Left ventricle myocardium inferior (tissue), 1 donor: Measurements from ENCODE around the gene CXXC5. TPM values are rescaled to one million over a fixed set of nuclear protein-coding genes. Genes with fewer than 3 reads are reported as not detected.
A peak's percentile ranks its signal among the peaks of the same experiment; 100 is the strongest.

ENCODE experiments used
- DNase-seq: peaks from one replicate; pipeline ENCODE4 v3.0.0-alpha.2; 2020
- H3K27ac ChIP-seq: fragments of 200-600 bp; replicated peaks from 2 replicates; pipeline ENCODE4 v1.8.0; 2021
- H3K27me3 ChIP-seq: fragments of 200-600 bp; 2 replicates; pipeline ENCODE4 v1.8.0; 2021; ENCODE audit warnings: low read depth
- H3K36me3 ChIP-seq: fragments of 200-600 bp; 2 replicates; pipeline ENCODE4 v1.8.0; 2021
- H3K4me1 ChIP-seq: fragments of 200-600 bp; 2 replicates; pipeline ENCODE4 v1.8.0; 2021
- H3K4me3 ChIP-seq: fragments of 200-600 bp; 2 replicates; pipeline ENCODE4 v1.8.0; 2021; ENCODE audit warnings: mild to moderate bottlenecking, moderate library complexity
- H3K9me3 ChIP-seq: fragments of 200-600 bp; replicated peaks from 2 replicates; pipeline ENCODE4 v1.8.0; 2021
- CTCF ChIP-seq: fragments of 200-600 bp; IDR thresholded peaks from 2 replicates; pipeline ENCODE4 v1.8.0; 2021; ENCODE audit warnings: antibody characterized with exemption, mild to moderate bottlenecking, borderline replicate concordance
- intact Hi-C: fragments of 100-400 bp; cut with micrococcal nuclease; formaldehyde crosslinking; loops from one replicate; pipeline ENCODE4 v1.11.0; 2022
- total RNA-seq: library from RNA; stranded (reverse); fragmentation: NEBNext Ultra II Directional; extraction: Animal tissue kit (Norgen Biotek cat#: 25700); gene quantifications from one replicate; pipeline ENCODE4 v1.2.1, GENCODE V29; 2021
- donor health status: DM: no; HTN: yes; CAD: no; lungs with severe emphysema.

The CXXC5 gene
- total RNA-seq, 1 donor from 2014 or later: 56.9 TPM

GRCh38 chr5:139692679-139693308 is 44.6 kb downstream of the CXXC5 start:
- DNase-seq: no peak
- Histone ChIP-seq H3K27me3 (no peaks in the 10 kb centered on the region), H3K4me3 (no peak overlapping the region), H3K4me1 (peaks cover 65% of the 10 kb centered on the region), H3K27ac (peak overlapping the region; percentile 33), H3K9me3 (no peaks in the 10 kb centered on the region), H3K36me3 (no peaks in the 10 kb centered on the region)
- intact Hi-C loops: loop anchor here (5.0 kb wide), 1 partner anchor 60 kb away; no protein-coding TSS in a partner anchor
- no peak for TF ChIP-seq CTCF

DNA sequence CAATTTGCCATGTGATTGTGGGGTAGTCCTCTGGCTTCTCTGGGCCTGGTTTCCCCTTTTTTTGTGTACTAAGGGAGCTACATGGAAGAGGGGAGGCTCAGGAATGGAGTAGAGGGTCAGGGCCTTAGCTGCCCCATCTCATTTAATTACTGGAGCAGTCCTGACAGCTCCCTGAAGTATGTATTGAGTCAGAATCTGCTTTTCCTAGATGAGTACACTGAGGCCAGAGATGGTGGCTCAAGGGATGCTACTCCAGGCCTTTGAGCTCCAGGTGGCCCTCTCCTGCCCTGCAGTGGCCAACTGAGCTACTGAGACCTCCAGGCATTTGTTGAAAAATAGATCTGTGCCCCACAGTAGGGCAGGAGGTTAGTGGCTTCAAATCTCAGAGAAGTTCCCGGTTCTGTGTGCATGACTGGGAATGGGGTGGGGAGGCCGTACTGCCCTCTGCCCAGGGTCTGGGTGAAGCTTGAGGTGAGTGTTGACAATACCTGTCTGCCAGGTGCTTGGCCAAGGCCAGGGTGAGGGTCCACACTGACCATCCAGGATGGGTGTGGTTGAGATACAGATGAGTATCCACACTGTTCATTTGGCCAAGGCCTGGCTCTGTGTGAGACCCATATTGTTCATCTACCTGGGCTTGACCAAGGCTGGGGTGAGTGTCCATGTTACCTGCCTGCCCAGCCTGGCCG is 45.7 kb downstream of the CXXC5 start:
- H3K36me3 ChIP-seq: no peaks in the 10 kb centered on the region
- DNase-seq: no peak
- no peak overlapping the region for H3K4me3 ChIP-seq
- no peaks in the 10 kb centered on the region for H3K9me3 ChIP-seq
- peaks cover 65% of the 10 kb centered on the region for H3K4me1 ChIP-seq
- H3K27ac ChIP-seq: no peak overlapping the region
- no peak for TF ChIP-seq CTCF
- intact Hi-C loops: loop anchor here (5.0 kb wide), 1 partner anchor 62 kb away; no protein-coding TSS in a partner anchor
- H3K27me3 ChIP-seq: no peaks in the 10 kb centered on the region

DNA sequence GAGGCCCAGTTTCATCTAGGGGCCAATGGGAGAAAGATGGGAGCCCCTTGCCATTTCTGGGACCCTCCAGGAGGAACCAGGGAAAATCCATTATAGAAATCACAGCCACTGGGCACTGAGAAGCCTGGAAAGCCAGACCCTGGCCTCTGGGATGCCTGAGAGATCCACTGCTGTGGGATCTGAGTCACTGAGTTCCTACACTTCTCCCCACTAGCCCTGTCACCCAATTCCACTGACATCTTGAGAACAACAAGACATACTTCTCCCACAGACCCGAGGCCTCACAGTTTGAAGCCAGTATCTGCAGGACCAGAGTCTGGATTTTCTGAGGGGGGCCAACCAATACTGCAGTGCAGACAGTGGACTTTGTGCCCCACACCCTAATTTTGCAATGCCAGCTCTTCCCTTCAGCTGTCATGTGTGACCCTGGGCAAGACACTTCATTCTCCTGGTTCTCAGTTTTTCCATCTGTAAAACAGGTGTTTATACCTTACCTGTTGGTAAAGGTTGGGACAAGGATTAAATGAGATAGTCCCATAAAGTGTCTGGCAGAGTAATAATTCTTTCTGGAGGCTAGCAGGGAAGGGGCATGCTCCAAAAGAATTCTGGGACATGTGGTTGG is 46.5 kb downstream of the CXXC5 start:
- no peak for TF ChIP-seq CTCF
- no peak overlapping the region for H3K27ac ChIP-seq
- peaks cover 65% of the 10 kb centered on the region for H3K4me1 ChIP-seq
- no peak overlapping the region for H3K4me3 ChIP-seq
- no peaks in the 10 kb centered on the region for H3K27me3 ChIP-seq
- no peak for DNase-seq
- H3K36me3 ChIP-seq: no peaks in the 10 kb centered on the region
- intact Hi-C loops: loop anchor here (5.0 kb wide), 1 partner anchor 62 kb away; no protein-coding TSS in a partner anchor
- H3K9me3 ChIP-seq: no peaks in the 10 kb centered on the region

DNA sequence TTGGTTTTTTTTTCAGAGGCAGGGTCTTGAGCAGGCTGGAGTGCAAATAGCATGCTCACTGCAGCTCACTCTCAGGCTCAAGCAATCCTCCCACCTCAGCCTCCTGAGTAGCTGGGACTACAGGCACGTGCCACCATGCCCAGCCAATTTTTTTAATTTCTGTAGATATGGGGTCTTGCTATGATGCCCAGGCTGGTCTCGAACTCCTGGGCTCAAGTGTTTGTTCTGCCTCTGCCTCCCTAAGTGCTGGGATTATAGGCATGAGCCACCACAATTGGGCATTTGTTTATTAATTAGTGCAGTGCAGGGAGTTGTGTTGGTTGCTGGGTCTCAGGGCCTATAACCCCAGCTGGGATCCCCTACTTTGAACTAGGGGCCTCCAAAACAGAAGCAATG is 47.0 kb downstream of the CXXC5 start:
- no peaks in the 10 kb centered on the region for H3K36me3 ChIP-seq
- intact Hi-C loops: no loop called here
- H3K27me3 ChIP-seq: no peaks in the 10 kb centered on the region
- peaks cover 62% of the 10 kb centered on the region for H3K4me1 ChIP-seq
- DNase-seq: no peak
- H3K4me3 ChIP-seq: no peak overlapping the region
- H3K27ac ChIP-seq: no peak overlapping the region
- H3K9me3 ChIP-seq: no peaks in the 10 kb centered on the region
- no peak for TF ChIP-seq CTCF

GRCh38 chr5:139696167-139696893 is 48.2 kb downstream of the CXXC5 start:
- DNase-seq: no peak
- no peaks in the 10 kb centered on the region for H3K27me3 ChIP-seq
- H3K27ac ChIP-seq: peak overlapping the region; percentile 96
- peak overlapping the region; percentile 68 for H3K4me3 ChIP-seq
- no peaks in the 10 kb centered on the region for H3K36me3 ChIP-seq
- H3K9me3 ChIP-seq: no peaks in the 10 kb centered on the region
- intact Hi-C loops: no loop called here
- H3K4me1 ChIP-seq: peaks cover 57% of the 10 kb centered on the region
- TF ChIP-seq CTCF: no peak
